K562 (cell line): Measurements from ENCODE around the gene DNAJC6. TPM values are rescaled to one million over a fixed set of nuclear protein-coding genes. Genes with fewer than 3 reads are reported as not detected.

ENCODE experiments used
- CAMTA2 ChIP-seq: fragments of 250-450 bp; sonication (Bioruptor Pico); conservative IDR thresholded peaks from 2 replicates; pipeline ENCODE4 v1.5.1; 2022
- EP300 ChIP-seq: IDR thresholded peaks from 2 replicates; pipeline ENCODE4 v1.6.1; 2012; ENCODE audit warnings: low read length, improper control_type of control experiment
- HMG20A ChIP-seq: fragments of 450-650 bp; formaldehyde crosslinking; conservative IDR thresholded peaks from 2 replicates; pipeline ENCODE4 v1.4.0; 2020; ENCODE audit warnings: mild to moderate bottlenecking, mixed read lengths
- LCOR ChIP-seq: sonication (generic); formaldehyde crosslinking; IDR thresholded peaks from 2 replicates; pipeline ENCODE4 v1.8.0; 2022; ENCODE audit warnings: mild to moderate bottlenecking, missing genetic modification reagents
- MAFF ChIP-seq: IDR thresholded peaks from 2 replicates; pipeline ENCODE4 v1.6.1; 2012; ENCODE audit warnings: low read length, improper control_type of control experiment
- MTA1 ChIP-seq: fragments of 450-650 bp; IDR thresholded peaks from 2 replicates; pipeline ENCODE4 v1.6.1; 2017; ENCODE audit warnings: borderline replicate concordance
- NFRKB ChIP-seq: fragments of 450-650 bp; IDR thresholded peaks from 2 replicates; pipeline ENCODE4 v1.6.1; 2016; ENCODE audit warnings: low read depth
- POLR2B ChIP-seq: fragments of 450-650 bp; IDR thresholded peaks from 2 replicates; pipeline ENCODE4 v1.6.1; 2018; ENCODE audit warnings: low read depth; ENCODE audit not compliant: partially characterized antibody
- RCOR1 ChIP-seq, 2 experiments: IDR thresholded peaks; 2 replicates each; pipeline ENCODE4 v1.6.1; 2012; ENCODE audit warnings: low read depth in 2 of 2, low read length in 2 of 2, borderline replicate concordance in 1 of 2, improper control_type of control experiment in 1 of 2
- RFX5 ChIP-seq: IDR thresholded peaks from 2 replicates; pipeline ENCODE4 v1.6.1; 2011; ENCODE audit warnings: low read depth, mild to moderate bottlenecking, improper control_type of control experiment, low read length
- TAF15 ChIP-seq: fragments of 200-400 bp; formaldehyde crosslinking; IDR thresholded peaks from 2 replicates; pipeline ENCODE4 v1.6.1; 2017; ENCODE audit warnings: mild to moderate bottlenecking, low read depth, low read length, moderate library complexity
- TBL1XR1 ChIP-seq, 2 experiments: IDR thresholded peaks; 2 replicates each; pipeline ENCODE4 v1.6.1; 2012; ENCODE audit warnings: improper control_type of control experiment in 2 of 2, low read length in 2 of 2, mild to moderate bottlenecking in 1 of 2
- YBX1 ChIP-seq: fragments of 450-650 bp; IDR thresholded peaks from 2 replicates; pipeline ENCODE4 v1.7.1; 2016; ENCODE audit warnings: mild to moderate bottlenecking
- ZNF140 ChIP-seq: fragments of 250-450 bp; sonication (Bioruptor Pico); IDR thresholded peaks from 2 replicates; pipeline ENCODE4 v1.8.0; 2021; ENCODE audit warnings: moderate library complexity, mild to moderate bottlenecking, inconsistent platforms
- polyA plus RNA-seq, 8 experiments: library from polyadenylated mRNA; depleted of rRNA in 4 of 8; stranded (reverse) in 5 of 8; unstranded in 3 of 8; fragments of >200 nt; fragmentation: Nextera tagmentation in 2 of 8; fragmentation: Illumina TruSeq in 1 of 8; extraction: Ambion mirVana in 2 of 8; extraction: Trizol in 1 of 8; gene quantifications; 2 replicates each; pipeline versions ENCODE4 v1.2.1 to v1.2.3, GENCODE V29; 2011 to 2014; ENCODE audit warnings: inconsistent platforms in 1 of 8, missing spikeins in 1 of 8
- total RNA-seq, 7 experiments: library from RNA; depleted of rRNA in 6 of 7; stranded (reverse); fragments of >200 nt in 6 of 7; fragmentation: Illumina TruSeq in 2 of 7; extraction: Trizol in 2 of 7; gene quantifications; 2 replicates each; pipeline versions ENCODE4 v1.2.1 to v1.2.3, GENCODE V29; 2011 to 2021; ENCODE audit warnings: low replicate concordance in 1 of 7
- TF ChIP-seq, protein P1 (sequence below): sonication (generic); formaldehyde crosslinking; IDR thresholded peaks from 2 replicates; pipeline ENCODE4 v1.4.0; 2020; ENCODE audit warnings: mild to moderate bottlenecking, missing genetic modification reagents
- TF ChIP-seq, protein P2 (sequence below): sonication (generic); formaldehyde crosslinking; IDR thresholded peaks from 2 replicates; pipeline ENCODE4 v1.8.0; 2023; ENCODE audit warnings: missing genetic modification reagents, mild to moderate bottlenecking, borderline replicate concordance
- TF ChIP-seq, protein P3 (sequence below): fragments of 250-450 bp; sonication (Bioruptor Pico); IDR thresholded peaks from 2 replicates; pipeline ENCODE4 v1.5.0; 2021
- TF ChIP-seq, protein P4 (sequence below): fragments of 250-450 bp; sonication (Bioruptor Pico); IDR thresholded peaks from 2 replicates; pipeline ENCODE4 v1.9.0; 2021; ENCODE audit warnings: mild to moderate bottlenecking, inconsistent platforms

Gene DNAJC6
- total and polyA plus RNA-seq, 9 of the 15 experiments (the other 6 are each of a cell fraction or from before 2014, with no cell fraction given), result 6.7 to 78.7 (median 28.0) TPM

DNA sequence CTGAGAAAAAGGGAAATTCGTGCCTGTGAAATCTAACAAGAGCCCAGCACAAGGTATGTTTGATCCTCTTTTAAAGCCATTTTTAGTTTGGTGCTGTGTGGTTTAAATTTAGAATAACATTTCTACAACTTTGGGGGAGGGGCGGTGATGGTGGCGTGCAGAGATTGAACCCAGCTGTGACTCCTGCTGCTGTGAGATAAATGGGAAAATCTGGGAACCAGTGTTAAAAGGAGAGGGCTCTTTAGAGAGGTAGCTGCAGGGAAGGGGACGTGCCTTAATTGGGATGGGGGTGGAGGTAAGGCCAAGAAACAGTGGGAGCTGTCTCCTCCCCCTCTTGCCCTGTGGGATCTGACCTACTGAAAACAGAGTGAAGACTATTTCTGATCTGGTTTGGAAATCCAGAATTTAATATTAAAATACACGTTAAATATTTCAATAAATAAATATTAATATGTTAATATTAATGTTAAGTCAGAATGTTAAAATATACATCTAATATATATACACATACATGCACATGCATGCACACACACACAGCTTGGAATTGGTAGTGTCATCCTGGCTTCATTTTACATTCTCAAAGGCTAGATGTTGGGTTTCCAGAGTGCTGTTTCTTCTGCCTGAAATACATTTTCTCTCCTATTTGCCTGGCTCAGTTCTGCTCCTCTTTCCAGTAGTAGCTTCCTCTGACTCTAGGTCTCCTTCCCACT, 30.1 kb upstream of the DNAJC6 start (continued):
- TF ChIP-seq YBX1 (no peak), NFRKB (no peak), TBL1XR1 (IDR thresholded peaks at IDR 0.05; ENCODE audit: low read length in 2 of 2) (0 out of 4 replicates have a peak, but pooled peaks of 1 of the 2 experiments have one; percentile 42), CAMTA2 (CRISPR knock-in tag) (no peak), MAFF (no peak), RCOR1 (IDR thresholded peaks at IDR 0.05; ENCODE audit: borderline replicate concordance in 1 of 2, low read depth in 2 of 2, low read length in 2 of 2) (peak; percentile 89 to 98), ZNF140 (no peak), POLR2B (no peak), LCOR (CRISPR knock-in tag) (no peak), EP300 (peak; percentile 58; the same call in 1 of the 2 replicates), TAF15 (no peak), HMG20A (CRISPR knock-in tag) (0 out of 2 replicates have a peak, but pooled peaks have one; percentile 9), RFX5 (no peak), MTA1 (no peak)
- TF ChIP-seq, protein P1, sequence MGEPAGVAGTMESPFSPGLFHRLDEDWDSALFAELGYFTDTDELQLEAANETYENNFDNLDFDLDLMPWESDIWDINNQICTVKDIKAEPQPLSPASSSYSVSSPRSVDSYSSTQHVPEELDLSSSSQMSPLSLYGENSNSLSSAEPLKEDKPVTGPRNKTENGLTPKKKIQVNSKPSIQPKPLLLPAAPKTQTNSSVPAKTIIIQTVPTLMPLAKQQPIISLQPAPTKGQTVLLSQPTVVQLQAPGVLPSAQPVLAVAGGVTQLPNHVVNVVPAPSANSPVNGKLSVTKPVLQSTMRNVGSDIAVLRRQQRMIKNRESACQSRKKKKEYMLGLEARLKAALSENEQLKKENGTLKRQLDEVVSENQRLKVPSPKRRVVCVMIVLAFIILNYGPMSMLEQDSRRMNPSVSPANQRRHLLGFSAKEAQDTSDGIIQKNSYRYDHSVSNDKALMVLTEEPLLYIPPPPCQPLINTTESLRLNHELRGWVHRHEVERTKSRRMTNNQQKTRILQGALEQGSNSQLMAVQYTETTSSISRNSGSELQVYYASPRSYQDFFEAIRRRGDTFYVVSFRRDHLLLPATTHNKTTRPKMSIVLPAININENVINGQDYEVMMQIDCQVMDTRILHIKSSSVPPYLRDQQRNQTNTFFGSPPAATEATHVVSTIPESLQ (CRISPR knock-in tag), result no peak
- TF ChIP-seq, protein P2, sequence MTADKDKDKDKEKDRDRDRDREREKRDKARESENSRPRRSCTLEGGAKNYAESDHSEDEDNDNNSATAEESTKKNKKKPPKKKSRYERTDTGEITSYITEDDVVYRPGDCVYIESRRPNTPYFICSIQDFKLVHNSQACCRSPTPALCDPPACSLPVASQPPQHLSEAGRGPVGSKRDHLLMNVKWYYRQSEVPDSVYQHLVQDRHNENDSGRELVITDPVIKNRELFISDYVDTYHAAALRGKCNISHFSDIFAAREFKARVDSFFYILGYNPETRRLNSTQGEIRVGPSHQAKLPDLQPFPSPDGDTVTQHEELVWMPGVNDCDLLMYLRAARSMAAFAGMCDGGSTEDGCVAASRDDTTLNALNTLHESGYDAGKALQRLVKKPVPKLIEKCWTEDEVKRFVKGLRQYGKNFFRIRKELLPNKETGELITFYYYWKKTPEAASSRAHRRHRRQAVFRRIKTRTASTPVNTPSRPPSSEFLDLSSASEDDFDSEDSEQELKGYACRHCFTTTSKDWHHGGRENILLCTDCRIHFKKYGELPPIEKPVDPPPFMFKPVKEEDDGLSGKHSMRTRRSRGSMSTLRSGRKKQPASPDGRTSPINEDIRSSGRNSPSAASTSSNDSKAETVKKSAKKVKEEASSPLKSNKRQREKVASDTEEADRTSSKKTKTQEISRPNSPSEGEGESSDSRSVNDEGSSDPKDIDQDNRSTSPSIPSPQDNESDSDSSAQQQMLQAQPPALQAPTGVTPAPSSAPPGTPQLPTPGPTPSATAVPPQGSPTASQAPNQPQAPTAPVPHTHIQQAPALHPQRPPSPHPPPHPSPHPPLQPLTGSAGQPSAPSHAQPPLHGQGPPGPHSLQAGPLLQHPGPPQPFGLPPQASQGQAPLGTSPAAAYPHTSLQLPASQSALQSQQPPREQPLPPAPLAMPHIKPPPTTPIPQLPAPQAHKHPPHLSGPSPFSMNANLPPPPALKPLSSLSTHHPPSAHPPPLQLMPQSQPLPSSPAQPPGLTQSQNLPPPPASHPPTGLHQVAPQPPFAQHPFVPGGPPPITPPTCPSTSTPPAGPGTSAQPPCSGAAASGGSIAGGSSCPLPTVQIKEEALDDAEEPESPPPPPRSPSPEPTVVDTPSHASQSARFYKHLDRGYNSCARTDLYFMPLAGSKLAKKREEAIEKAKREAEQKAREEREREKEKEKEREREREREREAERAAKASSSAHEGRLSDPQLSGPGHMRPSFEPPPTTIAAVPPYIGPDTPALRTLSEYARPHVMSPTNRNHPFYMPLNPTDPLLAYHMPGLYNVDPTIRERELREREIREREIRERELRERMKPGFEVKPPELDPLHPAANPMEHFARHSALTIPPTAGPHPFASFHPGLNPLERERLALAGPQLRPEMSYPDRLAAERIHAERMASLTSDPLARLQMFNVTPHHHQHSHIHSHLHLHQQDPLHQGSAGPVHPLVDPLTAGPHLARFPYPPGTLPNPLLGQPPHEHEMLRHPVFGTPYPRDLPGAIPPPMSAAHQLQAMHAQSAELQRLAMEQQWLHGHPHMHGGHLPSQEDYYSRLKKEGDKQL, result no peak
- TF ChIP-seq, protein P3, sequence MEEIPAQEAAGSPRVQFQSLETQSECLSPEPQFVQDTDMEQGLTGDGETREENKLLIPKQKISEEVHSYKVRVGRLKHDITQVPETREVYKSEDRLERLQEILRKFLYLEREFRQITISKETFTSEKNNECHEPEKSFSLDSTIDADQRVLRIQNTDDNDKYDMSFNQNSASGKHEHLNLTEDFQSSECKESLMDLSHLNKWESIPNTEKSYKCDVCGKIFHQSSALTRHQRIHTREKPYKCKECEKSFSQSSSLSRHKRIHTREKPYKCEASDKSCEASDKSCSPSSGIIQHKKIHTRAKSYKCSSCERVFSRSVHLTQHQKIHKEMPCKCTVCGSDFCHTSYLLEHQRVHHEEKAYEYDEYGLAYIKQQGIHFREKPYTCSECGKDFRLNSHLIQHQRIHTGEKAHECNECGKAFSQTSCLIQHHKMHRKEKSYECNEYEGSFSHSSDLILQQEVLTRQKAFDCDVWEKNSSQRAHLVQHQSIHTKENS, result no peak
- TF ChIP-seq, protein P4, sequence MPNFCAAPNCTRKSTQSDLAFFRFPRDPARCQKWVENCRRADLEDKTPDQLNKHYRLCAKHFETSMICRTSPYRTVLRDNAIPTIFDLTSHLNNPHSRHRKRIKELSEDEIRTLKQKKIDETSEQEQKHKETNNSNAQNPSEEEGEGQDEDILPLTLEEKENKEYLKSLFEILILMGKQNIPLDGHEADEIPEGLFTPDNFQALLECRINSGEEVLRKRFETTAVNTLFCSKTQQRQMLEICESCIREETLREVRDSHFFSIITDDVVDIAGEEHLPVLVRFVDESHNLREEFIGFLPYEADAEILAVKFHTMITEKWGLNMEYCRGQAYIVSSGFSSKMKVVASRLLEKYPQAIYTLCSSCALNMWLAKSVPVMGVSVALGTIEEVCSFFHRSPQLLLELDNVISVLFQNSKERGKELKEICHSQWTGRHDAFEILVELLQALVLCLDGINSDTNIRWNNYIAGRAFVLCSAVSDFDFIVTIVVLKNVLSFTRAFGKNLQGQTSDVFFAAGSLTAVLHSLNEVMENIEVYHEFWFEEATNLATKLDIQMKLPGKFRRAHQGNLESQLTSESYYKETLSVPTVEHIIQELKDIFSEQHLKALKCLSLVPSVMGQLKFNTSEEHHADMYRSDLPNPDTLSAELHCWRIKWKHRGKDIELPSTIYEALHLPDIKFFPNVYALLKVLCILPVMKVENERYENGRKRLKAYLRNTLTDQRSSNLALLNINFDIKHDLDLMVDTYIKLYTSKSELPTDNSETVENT (CRISPR knock-in tag), result no peak
